Measurements from ENCODE around the gene SCIN. TPM values are rescaled to one million over a fixed set of nuclear protein-coding genes. Genes with fewer than 3 reads are reported as not detected.
"Not testable (repeated sequence)": the region's sequence is repeated elsewhere in the genome, so short reads cannot be mapped to it uniquely, and the experiment has no call there.

SCIN gene
- total and polyA plus RNA-seq, 4 donors: 4.5 to 24.7 (median 11.4) TPM

- H3K4me1 ChIP-seq (ENCODE audit: control insufficient read depth in 5 of 5, insufficient read depth in 5 of 5, low read length in 5 of 5); H3K27ac ChIP-seq (ENCODE audit: low read depth in 1 of 2, low read length in 1 of 2); H3K4me3 ChIP-seq; H3K27me3 ChIP-seq (ENCODE audit: control insufficient read depth in 3 of 3, insufficient read depth in 3 of 3, low read length in 2 of 3); ATAC-seq (ENCODE audit: insufficient read depth, low FRiP score); H3K36me3 ChIP-seq (ENCODE audit: control insufficient read depth in 4 of 4, insufficient read depth in 4 of 4, low read length in 4 of 4); H3K9me3 ChIP-seq (ENCODE audit: control insufficient read depth in 4 of 4, insufficient read depth in 3 of 4, low read length in 3 of 4); DNase-seq; H3K9ac ChIP-seq (ENCODE audit: insufficient read depth in 1 of 2, low read length in 2 of 2): not testable (repeated sequence)
- 94 to 97% methylated on average over 40 to 60 of the region's 60 CpGs for WGBS, 2 donors
Measured at GRCh38 chr7:12556139-12556792, 14.3 kb upstream of the SCIN start.

DNA sequence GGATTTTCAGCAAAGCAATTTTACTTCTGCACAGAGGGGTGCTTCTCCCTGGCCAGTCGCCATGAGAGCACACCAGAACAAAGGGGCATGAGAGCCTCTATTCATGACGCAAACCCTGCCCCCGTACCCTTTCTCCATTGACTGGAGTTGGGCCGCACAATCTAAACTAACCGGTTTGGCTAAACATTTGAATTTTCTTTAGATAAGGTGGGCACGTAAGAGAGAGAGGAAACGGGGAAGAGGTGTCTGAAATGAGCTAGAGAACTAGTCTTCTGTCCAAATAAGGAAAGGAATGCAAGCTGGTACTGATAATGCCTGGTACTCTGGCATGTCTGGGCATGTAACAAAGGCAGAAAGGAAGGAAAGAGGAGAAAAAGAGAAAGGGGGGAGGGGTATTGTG is 13.2 kb upstream of the SCIN start:
- no peak overlapping the region for H3K9ac ChIP-seq (ENCODE audit: insufficient read depth in 1 of 2, low read length in 2 of 2)
- ATAC-seq (ENCODE audit: insufficient read depth, low FRiP score) (no peak), DNase-seq (peak; percentile 8 to 22 (median 16))
- no peak overlapping the region for H3K27ac ChIP-seq (ENCODE audit: low read depth in 1 of 2, low read length in 1 of 2)
- no peaks in the 10 kb centered on the region for H3K36me3 ChIP-seq (ENCODE audit: control insufficient read depth in 4 of 4, insufficient read depth in 4 of 4, low read length in 4 of 4)
- no peaks in the 10 kb centered on the region for H3K27me3 ChIP-seq (ENCODE audit: control insufficient read depth in 3 of 3, insufficient read depth in 3 of 3, low read length in 2 of 3)
- H3K4me3 ChIP-seq: no peak overlapping the region
- H3K4me1 ChIP-seq (ENCODE audit: control insufficient read depth in 5 of 5, insufficient read depth in 5 of 5, low read length in 5 of 5): no peaks in the 10 kb centered on the region
- WGBS, 2 donors: 66 to 86% methylated on average over 7 of the region's 7 CpGs
- H3K9me3 ChIP-seq (ENCODE audit: control insufficient read depth in 4 of 4, insufficient read depth in 3 of 4, low read length in 3 of 4): no peaks in the 10 kb centered on the region
- TF ChIP-seq CTCF (IDR thresholded peaks at IDR 0.05; ENCODE audit: control extremely low read depth, extremely low read depth): no peak

DNA sequence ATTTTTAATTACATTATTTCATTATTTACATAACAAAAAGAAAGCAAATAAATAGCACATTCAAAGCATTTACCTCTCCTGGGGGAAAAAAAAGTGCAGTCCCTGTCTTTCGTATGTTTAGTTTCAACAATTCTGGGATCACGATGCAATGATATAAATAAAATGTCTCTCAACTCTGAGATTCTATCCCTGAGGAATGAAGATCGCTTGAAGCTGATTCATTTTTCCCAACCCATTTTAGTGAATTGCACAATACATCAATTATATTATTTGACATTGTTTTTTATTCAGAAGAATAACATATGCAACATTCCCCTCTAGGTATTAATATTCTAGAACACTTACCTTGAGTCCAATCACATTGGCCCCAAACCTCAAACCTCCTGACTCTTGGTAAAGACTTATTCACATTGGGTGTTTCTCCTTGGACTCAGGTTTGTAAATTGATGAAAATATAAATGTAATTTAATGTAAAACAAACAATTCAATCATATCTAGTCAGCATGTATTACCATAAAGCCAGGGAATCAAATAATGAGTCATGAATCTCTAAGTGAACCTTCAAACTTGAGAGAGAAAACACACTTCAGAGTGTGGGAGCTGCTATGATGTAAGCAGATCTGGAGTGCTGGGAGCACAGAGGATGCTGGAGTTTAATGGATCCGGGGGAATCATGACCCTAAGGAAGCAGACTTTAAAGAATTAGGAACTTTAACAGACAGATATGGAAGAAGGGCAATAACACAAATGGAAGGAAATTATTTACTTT is 5.3 kb upstream of the SCIN start:
- H3K27me3 ChIP-seq (ENCODE audit: control insufficient read depth in 3 of 3, insufficient read depth in 3 of 3, low read length in 2 of 3): peaks cover 0 to 13% (median 11%) of the 10 kb centered on the region in 3 donors
- no peaks in the 10 kb centered on the region for H3K9me3 ChIP-seq (ENCODE audit: control insufficient read depth in 4 of 4, insufficient read depth in 3 of 4, low read length in 3 of 4)
- WGBS, 2 donors: 86 to 87% methylated on average over 4 of the region's 4 CpGs
- no peak overlapping the region for H3K27ac ChIP-seq (ENCODE audit: low read depth in 1 of 2, low read length in 1 of 2)
- no peaks in the 10 kb centered on the region for H3K36me3 ChIP-seq (ENCODE audit: control insufficient read depth in 4 of 4, insufficient read depth in 4 of 4, low read length in 4 of 4)
- no peak overlapping the region for H3K9ac ChIP-seq (ENCODE audit: insufficient read depth in 1 of 2, low read length in 2 of 2)
- DNase-seq (no peak), ATAC-seq (ENCODE audit: insufficient read depth, low FRiP score) (no peak)
- H3K4me1 ChIP-seq (ENCODE audit: control insufficient read depth in 5 of 5, insufficient read depth in 5 of 5, low read length in 5 of 5): peaks cover 0 to under 1% (median 0%) of the 10 kb centered on the region in 5 donors
- TF ChIP-seq CTCF (IDR thresholded peaks at IDR 0.05; ENCODE audit: control extremely low read depth, extremely low read depth): no peak
- H3K4me3 ChIP-seq: no peak overlapping the region

DNA sequence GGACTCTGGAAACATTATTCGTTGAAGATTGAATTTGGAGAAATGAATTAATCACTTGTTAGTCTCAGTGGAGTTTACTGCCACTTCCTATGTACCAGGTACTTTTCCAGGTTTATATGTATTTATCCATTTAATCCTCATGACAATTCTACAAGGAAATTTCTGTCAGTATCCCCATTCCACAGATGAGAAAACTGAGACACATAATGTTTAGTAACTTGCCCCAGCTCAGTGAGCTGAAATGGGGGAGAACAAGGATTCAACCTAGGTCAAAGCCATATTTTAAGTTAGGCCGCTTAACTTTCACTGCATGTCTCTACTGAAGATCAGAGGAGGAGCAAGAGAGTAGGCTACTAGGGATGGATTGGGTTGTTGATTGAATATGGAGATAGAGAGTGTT is 4.6 kb upstream of the SCIN start:
- no peak for DNase-seq
- no peaks in the 10 kb centered on the region for H3K9me3 ChIP-seq (ENCODE audit: control insufficient read depth in 4 of 4, insufficient read depth in 3 of 4, low read length in 3 of 4)
- peaks cover 0 to 18% (median 15%) of the 10 kb centered on the region in 3 donors for H3K27me3 ChIP-seq (ENCODE audit: control insufficient read depth in 3 of 3, insufficient read depth in 3 of 3, low read length in 2 of 3)
- no peak for TF ChIP-seq CTCF (IDR thresholded peaks at IDR 0.05; ENCODE audit: control extremely low read depth, extremely low read depth)
- H3K27ac ChIP-seq (ENCODE audit: low read depth in 1 of 2, low read length in 1 of 2): no peak overlapping the region
- no peak overlapping the region for H3K9ac ChIP-seq (ENCODE audit: insufficient read depth in 1 of 2, low read length in 2 of 2)
- H3K36me3 ChIP-seq (ENCODE audit: control insufficient read depth in 4 of 4, insufficient read depth in 4 of 4, low read length in 4 of 4): no peaks in the 10 kb centered on the region
- no peak for ATAC-seq (ENCODE audit: insufficient read depth, low FRiP score)
- peaks cover 0 to 8% (median 0%) of the 10 kb centered on the region in 5 donors for H3K4me1 ChIP-seq (ENCODE audit: control insufficient read depth in 5 of 5, insufficient read depth in 5 of 5, low read length in 5 of 5)
- H3K4me3 ChIP-seq: no peak overlapping the region
- WGBS, 2 donors: 88 to 96% methylated on average over 2 of the region's 2 CpGs

Data from lung (tissue), 12 donors.